Thymus (tissue), 11 donors: ENCODE data around the gene FBXO47. TPM values are rescaled to one million over a fixed set of nuclear protein-coding genes. Genes with fewer than 3 reads are reported as not detected.

ENCODE experiments used
- DNase-seq, 9 donors: peaks; one replicate each; pipeline ENCODE4 v3.0.0-alpha.2; 2013; ENCODE audit warnings: low spot score in 9 of 9, low read depth in 6 of 9, missing footprints in 1 of 9
- H3K27ac ChIP-seq, 2 donors: one replicate each; pipeline ENCODE4 v1.5.1; 2013; ENCODE audit warnings: control low read depth in 1 of 2, low read depth in 1 of 2, low read length in 1 of 2, mild to moderate bottlenecking in 1 of 2, moderate library complexity in 1 of 2
- H3K27me3 ChIP-seq, 2 donors: one replicate each; pipeline ENCODE4 v1.5.1; 2013; ENCODE audit warnings: low read length in 1 of 2; ENCODE audit not compliant: control insufficient read depth in 2 of 2, insufficient read depth in 1 of 2
- H3K36me3 ChIP-seq, 2 donors: one replicate each; pipeline ENCODE4 v1.5.1; 2013; ENCODE audit warnings: low read length in 1 of 2, mild to moderate bottlenecking in 1 of 2, moderate library complexity in 1 of 2; ENCODE audit not compliant: control insufficient read depth in 2 of 2, insufficient read depth in 2 of 2
- H3K4me1 ChIP-seq, 2 donors: one replicate each; pipeline ENCODE4 v1.5.1; 2013; ENCODE audit warnings: low read length in 2 of 2; ENCODE audit not compliant: control insufficient read depth in 2 of 2, insufficient read depth in 2 of 2
- H3K4me3 ChIP-seq, 2 donors: one replicate each; pipeline ENCODE4 v1.5.1; 2013; ENCODE audit warnings: low read length in 2 of 2, control low read depth in 1 of 2, mild to moderate bottlenecking in 1 of 2
- H3K9me3 ChIP-seq, 2 donors: one replicate each; pipeline ENCODE4 v1.5.1; 2013; ENCODE audit warnings: low read length in 1 of 2, mild to moderate bottlenecking in 1 of 2; ENCODE audit not compliant: control insufficient read depth in 2 of 2, insufficient read depth in 1 of 2
- WGBS: extraction: QIAGEN DNeasy Blood & Tissue Kit; methylation state at CpG from one replicate; pipeline ENCODE4 v1.1.7; 2013; 5-methylcytosine and 5-hydroxymethylcytosine counted together
- polyA plus RNA-seq: library from polyadenylated mRNA; stranded (reverse); fragments of 200-250 nt; gene quantifications from one replicate; pipeline ENCODE4 v1.2.3, GENCODE V29; 2013
- total RNA-seq: library from RNA; stranded (reverse); fragments of 120-200 nt; gene quantifications from one replicate; pipeline ENCODE4 v1.2.4, GENCODE V29; 2013
- donor health status: healthy.

The FBXO47 gene
- total and polyA plus RNA-seq, 2 donors, result not detected

DNA sequence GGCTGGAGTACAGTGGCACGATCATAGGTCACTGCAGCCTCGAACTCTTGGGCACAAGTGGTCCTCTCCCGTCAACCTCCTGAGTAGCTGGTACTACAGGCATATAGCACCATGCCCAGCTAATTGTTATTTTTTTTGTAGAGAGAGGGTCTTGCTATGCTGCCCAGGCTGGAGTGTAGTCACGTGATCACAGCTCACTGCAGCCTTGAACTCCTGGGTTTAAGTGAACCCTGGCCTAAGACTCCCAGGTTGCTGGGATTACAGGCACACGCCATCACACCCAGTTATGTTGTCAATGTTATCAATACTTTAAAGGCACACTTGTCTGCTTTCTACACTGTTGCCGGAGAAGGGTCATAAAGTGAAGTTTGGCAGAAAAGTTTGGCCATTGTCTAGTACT lies 63.8 kb downstream of the FBXO47 start:
- peaks cover 0 to 9% of the 10 kb centered on the region in 2 donors for H3K9me3 ChIP-seq
- 98% methylated on average over 6 of the region's 6 CpGs for WGBS
- no peak overlapping the region for H3K4me3 ChIP-seq
- peaks cover 21 to 44% of the 10 kb centered on the region in 2 donors for H3K4me1 ChIP-seq
- peaks cover 43 to 79% of the 10 kb centered on the region in 2 donors for H3K36me3 ChIP-seq
- H3K27me3 ChIP-seq, result no peaks in the 10 kb centered on the region
- H3K27ac ChIP-seq, result no peak overlapping the region
- no peak for DNase-seq

DNA sequence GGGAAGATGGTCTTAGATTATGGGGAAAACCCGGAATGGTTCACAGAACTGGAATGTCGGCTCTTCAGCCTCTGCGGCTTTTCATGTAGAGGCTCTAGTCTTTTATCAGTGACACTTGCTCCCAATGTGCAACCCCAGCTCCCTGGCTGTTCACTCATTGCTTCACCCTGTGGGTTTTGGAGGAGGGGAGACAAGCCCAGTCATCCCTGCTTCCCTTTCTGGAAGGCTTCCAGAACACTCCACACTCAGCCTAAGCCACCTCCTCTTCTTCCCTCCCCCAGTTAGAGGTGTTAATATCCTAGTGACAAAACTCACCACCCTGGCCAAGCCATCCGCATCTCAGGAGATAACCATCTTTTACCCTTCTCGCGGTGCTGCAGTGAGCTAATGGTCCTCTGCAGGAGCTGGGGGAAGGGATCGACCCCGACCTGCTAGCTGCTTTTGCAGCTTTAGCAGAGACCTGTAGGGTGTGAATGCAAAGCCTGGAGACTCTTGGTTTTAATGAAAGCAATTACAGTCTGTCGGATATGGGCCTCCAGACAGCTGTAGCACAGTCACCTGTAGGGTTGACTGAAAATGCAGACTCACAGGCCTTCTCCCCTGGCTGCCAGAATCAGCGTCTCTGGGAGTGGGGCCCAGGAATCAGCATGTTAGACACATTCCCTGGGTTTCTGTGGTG lies 66.1 kb downstream of the FBXO47 start:
- Histone ChIP-seq H3K9me3 (peaks cover 0 to 4% of the 10 kb centered on the region in 2 donors), H3K4me1 (peaks cover 40 to 56% of the 10 kb centered on the region in 2 donors), H3K27me3 (no peaks in the 10 kb centered on the region), H3K27ac (peak overlapping the region; percentile 55 to 58), H3K36me3 (peaks cover 44 to 82% of the 10 kb centered on the region in 2 donors), H3K4me3 (no peak overlapping the region)
- 51% methylated on average over 10 of the region's 10 CpGs for WGBS
- peak in 1 of 9 donors; percentile 50 for DNase-seq

DNA sequence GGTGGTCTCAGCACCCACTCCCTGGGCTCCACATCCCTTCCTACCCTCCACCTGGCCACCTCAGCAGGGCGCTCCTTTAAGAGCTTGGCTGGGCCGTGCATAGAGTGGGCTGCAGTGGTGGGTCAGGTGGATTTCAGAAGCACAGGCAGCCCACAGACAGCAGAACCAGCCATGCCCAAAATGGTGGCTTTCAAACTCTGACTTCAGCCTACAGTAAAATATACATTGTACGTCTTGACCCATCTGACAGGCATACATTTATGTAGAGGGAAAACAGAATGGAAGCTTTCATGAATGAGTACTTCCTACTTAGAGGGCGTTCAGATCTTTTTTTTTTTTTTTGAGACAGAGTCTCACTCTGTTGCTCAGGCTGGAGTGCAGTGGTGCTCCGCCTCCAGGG lies 67.8 kb downstream of the FBXO47 start:
- 44% methylated on average over 5 of the region's 5 CpGs for WGBS
- Histone ChIP-seq H3K9me3 (peaks cover 0 to 4% of the 10 kb centered on the region in 2 donors), H3K4me3 (peak overlapping the region; percentile 28 to 47), H3K27ac (peak overlapping the region; percentile 96 to 97), H3K36me3 (peaks cover 42 to 78% of the 10 kb centered on the region in 2 donors), H3K27me3 (no peaks in the 10 kb centered on the region), H3K4me1 (peaks cover 40 to 64% of the 10 kb centered on the region in 2 donors)
- peak in 1 of 9 donors; percentile 57 for DNase-seq

DNA sequence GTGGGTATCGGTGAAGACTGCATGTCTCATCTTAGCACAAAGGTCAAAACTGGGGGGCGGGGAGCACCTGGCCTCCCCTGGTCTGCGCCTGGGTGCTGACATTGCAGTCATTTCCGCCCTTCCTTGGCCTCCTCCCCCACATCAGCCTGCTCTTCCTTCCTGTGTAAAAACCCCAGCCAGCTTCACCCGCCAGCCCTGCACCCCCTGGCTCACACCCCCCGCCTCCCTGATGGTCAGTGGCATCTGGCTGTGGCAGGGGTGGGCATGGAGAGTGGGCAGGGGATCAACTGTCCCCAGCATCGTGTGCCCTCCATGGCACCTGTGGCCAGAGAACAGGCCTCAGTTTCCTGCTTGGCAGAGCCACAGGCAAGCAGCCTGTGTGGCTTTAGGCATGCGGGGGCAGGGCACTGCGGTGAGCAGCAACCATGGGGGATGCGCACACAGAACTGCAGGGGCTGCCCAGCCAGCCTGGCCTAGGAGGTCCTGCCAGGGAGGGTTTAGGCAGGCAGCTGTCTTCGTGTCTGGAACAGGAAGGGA lies 68.3 kb downstream of the FBXO47 start:
- peak in 7 of 9 donors; percentile 69 to 93 (median 80) for DNase-seq
- peaks cover 0 to 4% of the 10 kb centered on the region in 2 donors for H3K9me3 ChIP-seq
- H3K4me3 ChIP-seq, result peak overlapping the region; percentile 28 to 47
- H3K27ac ChIP-seq, result peak overlapping the region; percentile 96 to 97
- no peaks in the 10 kb centered on the region for H3K27me3 ChIP-seq
- peaks cover 46 to 81% of the 10 kb centered on the region in 2 donors for H3K36me3 ChIP-seq
- H3K4me1 ChIP-seq, result peaks cover 41 to 70% of the 10 kb centered on the region in 2 donors
- WGBS, result 5% methylated on average over 11 of the region's 11 CpGs

DNA sequence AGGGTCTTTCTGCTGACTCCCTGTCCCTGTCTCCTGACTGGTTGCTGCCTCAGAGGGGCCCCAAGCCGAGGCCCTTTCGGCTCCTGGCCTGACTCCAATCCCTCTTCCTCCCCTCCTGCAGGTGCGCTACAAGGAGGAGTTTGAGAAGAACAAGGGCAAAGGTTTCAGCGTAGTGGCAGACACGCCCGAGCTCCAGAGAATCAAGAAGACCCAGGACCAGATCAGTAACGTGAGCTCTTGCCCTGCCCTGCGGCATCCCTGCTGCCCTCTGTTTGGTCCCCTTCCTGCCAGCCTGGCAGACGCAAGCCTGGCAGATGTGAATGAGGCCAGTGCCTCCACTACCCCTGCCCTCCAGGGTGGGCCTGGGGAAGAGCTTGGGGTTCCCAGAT lies 68.9 kb downstream of the FBXO47 start:
- peak overlapping the region; percentile 96 to 97 for H3K27ac ChIP-seq
- H3K9me3 ChIP-seq, result peaks cover 0 to 4% of the 10 kb centered on the region in 2 donors
- DNase-seq, result peak in 3 of 9 donors; percentile 45 to 76 (median 58)
- H3K27me3 ChIP-seq, result no peaks in the 10 kb centered on the region
- H3K4me3 ChIP-seq, result peak overlapping the region; percentile 28 to 47
- WGBS, result 4% methylated on average over 9 of the region's 9 CpGs
- H3K36me3 ChIP-seq, result peaks cover 43 to 80% of the 10 kb centered on the region in 2 donors
- H3K4me1 ChIP-seq, result peaks cover 44 to 76% of the 10 kb centered on the region in 2 donors

DNA sequence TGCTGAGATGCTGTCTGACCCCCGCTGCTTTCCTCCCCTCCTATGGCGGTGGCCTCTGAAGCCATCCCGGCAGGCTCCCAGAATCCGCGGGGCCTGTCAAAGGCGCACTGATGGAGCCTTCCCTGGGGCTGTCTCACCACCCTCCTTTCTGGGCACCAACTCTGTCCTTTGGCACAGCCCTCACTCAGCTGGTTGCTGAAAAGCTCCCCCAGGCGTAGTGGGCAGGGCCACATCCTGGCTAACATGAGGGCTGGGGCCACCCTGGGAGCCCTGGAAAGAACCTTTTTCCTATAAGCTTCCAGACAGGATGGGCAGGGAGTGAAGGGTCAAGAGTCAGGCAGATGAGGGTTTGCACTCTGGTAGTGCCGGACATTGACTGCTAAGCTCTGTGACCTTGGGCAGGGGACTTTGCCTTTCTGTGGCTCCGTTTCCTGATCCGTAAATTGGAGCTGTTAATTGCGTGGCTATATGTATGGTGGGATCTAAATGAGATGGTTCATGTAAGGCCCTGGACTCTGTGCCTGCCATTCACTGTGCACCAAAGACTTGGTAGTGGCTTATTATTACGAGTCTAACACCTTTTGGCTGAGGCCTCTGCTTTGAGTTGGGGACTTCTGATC lies 69.4 kb downstream of the FBXO47 start:
- H3K27ac ChIP-seq, result peak overlapping the region; percentile 96 to 97
- H3K4me1 ChIP-seq, result peaks cover 49 to 81% of the 10 kb centered on the region in 2 donors
- peaks cover 0 to 4% of the 10 kb centered on the region in 2 donors for H3K9me3 ChIP-seq
- no peaks in the 10 kb centered on the region for H3K27me3 ChIP-seq
- no peak for DNase-seq
- H3K4me3 ChIP-seq, result peak overlapping the region in 1 of 2 donors; percentile 47
- 87% methylated on average over 12 of the region's 12 CpGs for WGBS
- peaks cover 46 to 80% of the 10 kb centered on the region in 2 donors for H3K36me3 ChIP-seq

DNA sequence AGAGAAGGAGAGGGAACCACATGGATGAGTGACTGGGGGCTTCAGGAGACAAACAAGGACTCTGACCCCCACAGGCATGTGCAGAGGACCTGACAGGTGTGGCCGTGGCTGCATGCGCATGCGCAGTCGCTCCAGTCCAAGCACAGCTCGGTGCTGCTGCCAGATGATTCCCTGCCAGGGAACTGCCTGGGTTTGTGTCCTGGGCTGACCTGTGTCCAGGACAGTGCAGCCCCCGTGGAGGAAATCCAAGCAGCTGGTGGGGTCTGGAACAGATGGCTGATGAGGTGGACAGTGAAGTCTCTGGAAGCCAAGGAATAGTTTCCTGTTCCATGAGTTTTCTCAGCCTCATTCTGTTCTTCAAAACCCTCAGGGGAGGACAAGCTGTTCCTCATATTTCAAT lies 70.0 kb downstream of the FBXO47 start:
- DNase-seq, result no peak
- H3K27ac ChIP-seq, result peak overlapping the region; percentile 96 to 97
- H3K27me3 ChIP-seq, result no peaks in the 10 kb centered on the region
- WGBS, result 91% methylated on average over 6 of the region's 6 CpGs
- no peak overlapping the region for H3K4me3 ChIP-seq
- H3K4me1 ChIP-seq, result peaks cover 55 to 87% of the 10 kb centered on the region in 2 donors
- peaks cover 51 to 82% of the 10 kb centered on the region in 2 donors for H3K36me3 ChIP-seq
- H3K9me3 ChIP-seq, result peaks cover 0 to 4% of the 10 kb centered on the region in 2 donors

DNA sequence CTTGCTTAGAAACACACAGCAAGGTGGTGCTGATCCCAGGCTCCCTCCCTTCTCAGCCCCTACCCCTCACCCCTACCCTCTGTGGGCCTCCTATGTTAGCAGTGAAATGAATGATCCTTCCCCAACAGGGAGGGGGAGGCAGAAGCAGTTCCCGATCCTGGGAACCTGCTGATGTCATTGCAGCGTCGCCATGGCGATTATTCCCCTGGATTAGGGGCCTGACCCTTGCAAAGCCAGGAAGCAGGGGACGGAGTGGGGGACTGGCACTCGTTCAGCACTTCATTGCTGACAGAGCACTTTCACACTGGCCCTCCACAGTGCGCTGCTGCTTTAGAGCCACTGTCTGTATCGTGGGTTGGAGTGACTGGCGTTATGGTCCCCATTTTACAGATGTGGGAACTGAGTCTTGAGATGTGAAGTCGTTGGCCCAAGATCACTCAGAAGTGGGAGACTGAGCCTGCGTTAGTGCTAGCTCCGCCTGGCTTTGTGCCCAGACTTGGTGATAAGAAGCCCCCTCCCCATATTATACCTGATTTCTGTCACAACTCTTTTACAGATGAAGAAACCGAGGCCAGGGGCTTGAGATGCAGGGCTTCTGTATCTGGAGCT lies 70.8 kb downstream of the FBXO47 start:
- peaks cover 52 to 83% of the 10 kb centered on the region in 2 donors for H3K36me3 ChIP-seq
- H3K9me3 ChIP-seq, result peaks cover 0 to 4% of the 10 kb centered on the region in 2 donors
- H3K4me3 ChIP-seq, result no peak overlapping the region
- peak overlapping the region; percentile 61 to 97 for H3K27ac ChIP-seq
- WGBS, result 87% methylated on average over 13 of the region's 13 CpGs
- H3K4me1 ChIP-seq, result peaks cover 63 to 91% of the 10 kb centered on the region in 2 donors
- H3K27me3 ChIP-seq, result no peaks in the 10 kb centered on the region
- no peak for DNase-seq
